Heart left ventricle (tissue), 13 donors: ENCODE results near the gene GNS.

Experiments used
- POLR2A ChIP-seq, 2 donors: fragments of 450-650 bp; IDR thresholded peaks; one replicate each; pipeline ENCODE4 v1.6.1; 2017; ENCODE audit warnings: antibody characterized with exemption in 2 of 2, mild to moderate bottlenecking in 2 of 2, moderate library complexity in 2 of 2
- TF ChIP-seq, protein P1 (sequence below), 12 donors: fragments of 200-600 bp; sonication (generic) in 4 of 12; IDR thresholded peaks; one replicate each; pipeline versions ENCODE4 v1.5.0 to v1.8.0; 2018 to 2022; ENCODE audit warnings: antibody characterized with exemption in 12 of 12, mild to moderate bottlenecking in 5 of 12
- donor health status: ischemic (EF 13 %, LVEDD 7.1; RV severe dilation, severe dysfunction).
- donor health status: DM: no; HTN: yes; CAD: no.
- donor health status: DM: no; HTN: no; CAD: no.
- donor health status: ischemic (EF 25% LVEDD 6.9; RV normal size, moderate dysfunction).
- donor health status: ischemic (EF 25% LVEDD 5.7; RV mildly dilated, moderate dysfunction).
- donor health status: ischemic (EF 35%, LVEDD 5.7; RV mildly dilated, moderate dysfunction).
- donor health status: nonischemic (EF 11% LVEDD 7.7; RV severe dilation, severe dysfunction).
- donor health status: DM: yes; HTN: yes; CAD: no.
- donor health status: PGD.
- donor health status: ischemic (EF 29% LVEDD 5.4; RV normal size, mild dysfunction).
- donor health status: nonischemic (EF 23%, LVEDD 6.1; RV moderate dilation, normal function).

DNA sequence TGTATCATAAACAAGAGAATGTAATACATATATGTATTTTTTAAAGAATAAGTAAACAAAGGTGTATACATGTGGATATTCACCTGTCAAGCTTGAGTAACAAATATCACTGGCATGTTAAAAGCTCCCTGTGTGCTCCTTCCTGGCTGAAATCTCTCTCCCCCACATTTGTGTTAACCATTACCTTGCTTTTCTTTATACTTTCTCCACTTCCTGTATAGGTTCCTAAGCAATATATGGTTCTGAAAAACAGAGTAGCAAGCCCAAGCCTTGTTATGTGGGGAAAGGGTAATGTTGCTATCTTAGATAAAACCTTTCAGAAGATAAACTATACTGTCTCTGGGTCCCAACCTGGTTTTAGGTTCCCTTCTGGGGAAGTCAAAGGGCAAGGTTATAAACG is 32.9 kb upstream of the GNS start:
- TF ChIP-seq, protein P1, sequence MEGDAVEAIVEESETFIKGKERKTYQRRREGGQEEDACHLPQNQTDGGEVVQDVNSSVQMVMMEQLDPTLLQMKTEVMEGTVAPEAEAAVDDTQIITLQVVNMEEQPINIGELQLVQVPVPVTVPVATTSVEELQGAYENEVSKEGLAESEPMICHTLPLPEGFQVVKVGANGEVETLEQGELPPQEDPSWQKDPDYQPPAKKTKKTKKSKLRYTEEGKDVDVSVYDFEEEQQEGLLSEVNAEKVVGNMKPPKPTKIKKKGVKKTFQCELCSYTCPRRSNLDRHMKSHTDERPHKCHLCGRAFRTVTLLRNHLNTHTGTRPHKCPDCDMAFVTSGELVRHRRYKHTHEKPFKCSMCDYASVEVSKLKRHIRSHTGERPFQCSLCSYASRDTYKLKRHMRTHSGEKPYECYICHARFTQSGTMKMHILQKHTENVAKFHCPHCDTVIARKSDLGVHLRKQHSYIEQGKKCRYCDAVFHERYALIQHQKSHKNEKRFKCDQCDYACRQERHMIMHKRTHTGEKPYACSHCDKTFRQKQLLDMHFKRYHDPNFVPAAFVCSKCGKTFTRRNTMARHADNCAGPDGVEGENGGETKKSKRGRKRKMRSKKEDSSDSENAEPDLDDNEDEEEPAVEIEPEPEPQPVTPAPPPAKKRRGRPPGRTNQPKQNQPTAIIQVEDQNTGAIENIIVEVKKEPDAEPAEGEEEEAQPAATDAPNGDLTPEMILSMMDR (IDR thresholded peaks at IDR 0.05), result no peak
- TF ChIP-seq POLR2A (IDR thresholded peaks at IDR 0.05), result no peak
